ENCODE data around the gene AEBP2.

AEBP2 gene

DNA sequence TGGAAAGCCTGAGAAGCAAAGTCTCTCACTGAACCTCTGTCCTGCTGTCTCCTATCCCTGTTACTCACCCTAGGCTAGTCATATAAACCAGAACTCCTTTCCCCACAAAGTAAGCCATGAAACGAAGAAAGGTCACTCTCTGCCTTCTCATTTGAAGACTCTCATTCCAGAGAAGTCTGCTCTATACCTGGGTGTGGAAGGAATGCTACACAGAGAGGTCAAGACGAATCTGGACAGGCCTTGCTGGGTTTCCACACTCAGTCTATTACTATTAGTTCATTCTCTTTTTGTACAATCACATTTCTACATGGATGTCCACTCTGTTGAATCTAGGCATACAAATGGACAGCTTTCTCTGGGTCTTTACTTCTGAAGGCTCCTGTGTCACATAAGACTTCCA, 2.4 kb upstream of the AEBP2 start:
- H3K27ac ChIP-seq: no peak overlapping the region
- no peak for TF ChIP-seq ZFX (IDR thresholded peaks at IDR 0.05)
- no peak for TF ChIP-seq CTCF (conservative IDR thresholded peaks at IDR 0.05)

DNA sequence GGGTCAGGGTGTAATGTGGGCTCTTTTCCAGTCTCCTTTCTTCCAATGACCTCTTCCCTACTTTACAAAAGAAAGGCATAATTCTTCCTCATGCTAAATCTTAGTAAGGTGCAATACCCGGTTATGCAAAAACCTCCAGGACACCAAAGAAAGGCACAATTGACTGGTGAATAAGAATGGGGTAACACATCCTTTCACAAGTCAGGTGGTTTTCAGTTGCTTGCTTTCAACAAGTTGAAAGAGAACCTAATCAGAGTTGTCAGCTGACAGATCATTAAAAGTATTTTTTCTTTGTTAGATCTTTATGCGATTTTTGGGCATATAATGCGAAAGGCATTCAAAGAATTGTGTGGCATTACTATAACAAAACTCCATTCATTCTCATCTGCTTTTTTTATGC, 1.3 kb upstream of the AEBP2 start:
- TF ChIP-seq ZFX (IDR thresholded peaks at IDR 0.05): no peak
- no peak for TF ChIP-seq CTCF (conservative IDR thresholded peaks at IDR 0.05)
- H3K27ac ChIP-seq: no peak overlapping the region

GRCh38 chr12:19440019-19440858, 947 bp downstream of the AEBP2 start:
- peak overlapping the region; percentile 99 for H3K27ac ChIP-seq
- no peak for TF ChIP-seq ZFX (IDR thresholded peaks at IDR 0.05)
- no peak for TF ChIP-seq CTCF (conservative IDR thresholded peaks at IDR 0.05)

- peak overlapping the region; percentile 99 for H3K27ac ChIP-seq
- no peak for TF ChIP-seq ZFX (IDR thresholded peaks at IDR 0.05)
- no peak for TF ChIP-seq CTCF (conservative IDR thresholded peaks at IDR 0.05)
Measured at GRCh38 chr12:19440916-19441315, 1.6 kb downstream of the AEBP2 start.

GRCh38 chr12:19443585-19443984, 4.3 kb downstream of the AEBP2 start:
- TF ChIP-seq ZFX (IDR thresholded peaks at IDR 0.05) (no peak), CTCF (conservative IDR thresholded peaks at IDR 0.05) (no peak)
- no peak overlapping the region for H3K27ac ChIP-seq

DNA sequence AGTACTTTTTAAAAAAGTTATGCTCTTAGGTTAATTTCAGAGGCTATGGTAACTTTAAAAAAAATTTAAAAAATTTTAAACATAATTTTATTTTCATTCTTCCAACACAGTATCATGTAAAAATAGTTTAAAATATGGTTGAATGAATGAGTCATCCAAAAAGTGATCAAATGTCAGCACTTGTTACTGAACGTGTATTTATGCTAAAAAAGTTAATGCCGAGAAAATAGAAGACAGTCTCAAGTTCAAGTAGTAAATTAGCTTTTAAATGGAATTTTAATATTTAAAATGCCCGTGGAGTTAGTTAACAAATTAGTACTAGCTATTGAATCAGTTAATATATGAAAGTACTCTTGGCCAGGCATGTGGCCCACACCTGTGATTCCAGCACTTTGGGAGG, 4.8 kb downstream of the AEBP2 start:
- TF ChIP-seq CTCF (conservative IDR thresholded peaks at IDR 0.05): no peak
- no peak for TF ChIP-seq ZFX (IDR thresholded peaks at IDR 0.05)
- no peak overlapping the region for H3K27ac ChIP-seq

- no peak for TF ChIP-seq CTCF (conservative IDR thresholded peaks at IDR 0.05)
- no peak for TF ChIP-seq ZFX (IDR thresholded peaks at IDR 0.05)
- no peak overlapping the region for H3K27ac ChIP-seq
Measured at GRCh38 chr12:19447386-19447785, 8.1 kb downstream of the AEBP2 start.
